Measurements from ENCODE around the gene SERPINF2. TPM values are rescaled to one million over a fixed set of nuclear protein-coding genes. Genes with fewer than 3 reads are reported as not detected.
"Not testable (repeated sequence)": the region's sequence is repeated elsewhere in the genome, so short reads cannot be mapped to it uniquely, and the experiment has no call there.

SERPINF2 gene
- total RNA-seq, 6 experiments from 2014 or later = not detected

- Mint-ChIP-seq H3K27ac (peak overlapping the region; percentile 100), H3K36me3 (ENCODE audit: low read depth) (peaks cover 10% of the 10 kb centered on the region), H3K9me3 (no peaks in the 10 kb centered on the region), H3K4me3 (peak overlapping the region; percentile 94), H3K4me1 (ENCODE audit: low read depth) (peaks cover 24% of the 10 kb centered on the region), H3K27me3 (ENCODE audit: insufficient read depth) (peaks cover 9% of the 10 kb centered on the region)
- DNase-seq = no peak
- TF ChIP-seq CTCF (IDR thresholded peaks at IDR 0.05) = no peak
Measured at GRCh38 chr17:1718362-1719165, 24.1 kb upstream of the SERPINF2 start.

GRCh38 chr17:1720856-1721386 lies 21.8 kb upstream of the SERPINF2 start:
- Mint-ChIP-seq H3K27ac (peak overlapping the region; percentile 16; the same call in 1 of the 2 replicates), H3K4me1 (ENCODE audit: low read depth) (peaks cover 25% of the 10 kb centered on the region), H3K4me3 (no peak overlapping the region), H3K27me3 (ENCODE audit: insufficient read depth) (peaks cover 1% of the 10 kb centered on the region), H3K36me3 (ENCODE audit: low read depth) (peaks cover 5% of the 10 kb centered on the region; the same call in 1 of the 2 replicates), H3K9me3 (no peaks in the 10 kb centered on the region)
- peak; percentile 28 for DNase-seq
- TF ChIP-seq CTCF (IDR thresholded peaks at IDR 0.05) = peak; percentile 99

- H3K4me1 Mint-ChIP-seq (ENCODE audit: low read depth) = peaks cover 25% of the 10 kb centered on the region
- not testable (repeated sequence) for H3K27ac Mint-ChIP-seq; H3K4me3 Mint-ChIP-seq; H3K9me3 Mint-ChIP-seq; H3K27me3 Mint-ChIP-seq (ENCODE audit: insufficient read depth); H3K36me3 Mint-ChIP-seq (ENCODE audit: low read depth)
- DNase-seq = peak; percentile 43
Measured at GRCh38 chr17:1722022-1722421, 20.6 kb upstream of the SERPINF2 start.

- DNase-seq = peak; percentile 61
- H3K27ac Mint-ChIP-seq = peak within 1 kb of the TSS; percentile 64
- TF ChIP-seq CTCF (IDR thresholded peaks at IDR 0.05) = no peak
Measured at GRCh38 chr17:1724351-1724868, 18.3 kb upstream of the SERPINF2 start, which contains the start of gene WDR81. Gene WDR81 (plus strand): TSS chr17:1724704. CDS start chr17:1724960, 256 bp downstream.

GRCh38 chr17:1724869-1725641 lies 17.6 kb upstream of the SERPINF2 start:
- H3K4me1 Mint-ChIP-seq (ENCODE audit: low read depth) = peaks cover 19% of the 10 kb centered on the region
- no peak for DNase-seq
- H3K4me3 Mint-ChIP-seq = peak overlapping the region; percentile 72
- no peaks in the 10 kb centered on the region for H3K9me3 Mint-ChIP-seq
- peaks cover 1% of the 10 kb centered on the region for H3K27me3 Mint-ChIP-seq (ENCODE audit: insufficient read depth)
- peak; percentile 34 for TF ChIP-seq CTCF (IDR thresholded peaks at IDR 0.05)
- no peak overlapping the region for H3K27ac Mint-ChIP-seq
- H3K36me3 Mint-ChIP-seq (ENCODE audit: low read depth) = peaks cover 10% of the 10 kb centered on the region

More at GRCh38 chr17:1724351-1724868, 18.3 kb upstream of the SERPINF2 start, which contains the start of gene WDR81:
- H3K4me3 Mint-ChIP-seq = peak within 1 kb of the TSS; percentile 72
- H3K36me3 Mint-ChIP-seq (ENCODE audit: low read depth) = peaks cover 10% of the 10 kb centered on the region
- H3K9me3 Mint-ChIP-seq = no peaks in the 10 kb centered on the region
- H3K4me1 Mint-ChIP-seq (ENCODE audit: low read depth) = peaks cover 13% of the 10 kb centered on the region
- H3K27me3 Mint-ChIP-seq (ENCODE audit: insufficient read depth) = peaks cover 1% of the 10 kb centered on the region

All from HFFc6 (cell line).